ENCODE measurements around the gene UBTD2. TPM values are rescaled to one million over a fixed set of nuclear protein-coding genes. Genes with fewer than 3 reads are reported as not detected.
"Not testable (repeated sequence)": the region's sequence is repeated elsewhere in the genome, so short reads cannot be mapped to it uniquely, and the experiment has no call there.

Gene UBTD2
- total RNA-seq, result 10 to 100 TPM; 10.2 to 10.6 TPM

GRCh38 chr5:172283020-172283861 is at the start of gene UBTD2:
UBTD2 (minus strand) TSS chr5:172283764; CDS start chr5:172283665, 99 bp downstream.
- Mint-ChIP-seq H3K4me3 (peak within 1 kb of the TSS; percentile 84), H3K4me1 (peaks cover 23% of the 10 kb centered on the region), H3K9me3 (no peaks in the 10 kb centered on the region), H3K27me3 (peaks cover 11% of the 10 kb centered on the region), H3K27ac (peak within 1 kb of the TSS; percentile 35), H3K36me3 (ENCODE audit: low read depth) (peaks cover 2% of the 10 kb centered on the region)
- ChIA-PET CTCF (interaction anchor here (0.7 to 4.0 kb wide), 23 partner anchors 9 to 372 kb away, joined by 3 to 49 read pairs (median 4); partner anchors contain the start of genes EFCAB9 and STK10), POLR2A (interaction anchor here (0.7 to 5.2 kb wide), 15 partner anchors 9 to 277 kb away, joined by 3 to 32 read pairs (median 3); partner anchors contain the start of gene STK10)
- DNase-seq, result peak; percentile 79

GRCh38 chr5:172326901-172327300 is 43.3 kb upstream of the UBTD2 start:
- CTCF ChIA-PET; H3K4me1 Mint-ChIP-seq; POLR2A ChIA-PET; H3K9me3 Mint-ChIP-seq; DNase-seq; H3K4me3 Mint-ChIP-seq; H3K27me3 Mint-ChIP-seq; H3K27ac Mint-ChIP-seq; H3K36me3 Mint-ChIP-seq (ENCODE audit: low read depth): not testable (repeated sequence)

GRCh38 chr5:172325452-172325851 is 41.9 kb upstream of the UBTD2 start:
- Mint-ChIP-seq H3K27ac (no peak overlapping the region), H3K9me3 (no peaks in the 10 kb centered on the region), H3K4me3 (no peak overlapping the region), H3K36me3 (ENCODE audit: low read depth) (no peaks in the 10 kb centered on the region), H3K27me3 (no peaks in the 10 kb centered on the region), H3K4me1 (peaks cover 4% of the 10 kb centered on the region)
- CTCF ChIA-PET, result no interaction called here
- no peak for DNase-seq
- POLR2A ChIA-PET, result no interaction called here

- H3K4me1 Mint-ChIP-seq, result peaks cover 4% of the 10 kb centered on the region
- no peaks in the 10 kb centered on the region for H3K27me3 Mint-ChIP-seq
- no peak overlapping the region for H3K27ac Mint-ChIP-seq
Measured at GRCh38 chr5:172322028-172322965, 38.7 kb upstream of the UBTD2 start.

DNA sequence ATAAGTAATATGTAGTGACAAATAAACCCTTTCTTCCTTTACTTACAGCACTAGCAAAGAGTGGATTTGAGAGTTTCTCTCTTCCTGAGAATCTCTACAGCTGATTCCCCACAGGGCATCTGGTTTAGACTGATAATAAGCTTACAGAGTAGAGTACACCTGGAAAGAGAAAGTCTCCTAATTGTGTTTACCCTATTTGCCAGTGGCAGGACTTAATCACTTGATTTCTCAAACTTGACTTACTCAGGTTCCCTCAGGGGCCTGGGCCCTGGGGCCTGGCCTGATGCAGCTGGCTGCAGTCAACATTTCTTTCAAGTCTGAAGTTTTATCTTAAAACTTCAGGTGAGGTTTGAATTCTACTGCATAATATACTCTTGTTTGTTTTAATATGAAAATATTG is 38.0 kb upstream of the UBTD2 start:
- POLR2A ChIA-PET, result no interaction called here
- Mint-ChIP-seq H3K27me3 (no peaks in the 10 kb centered on the region), H3K4me1 (peaks cover 4% of the 10 kb centered on the region), H3K36me3 (ENCODE audit: low read depth) (no peaks in the 10 kb centered on the region), H3K27ac (no peak overlapping the region), H3K4me3 (no peak overlapping the region), H3K9me3 (no peaks in the 10 kb centered on the region)
- DNase-seq, result no peak
- CTCF ChIA-PET, result no interaction called here

More at GRCh38 chr5:172322028-172322965, 38.7 kb upstream of the UBTD2 start:
- CTCF ChIA-PET, result no interaction called here
- Mint-ChIP-seq H3K4me3 (no peak overlapping the region), H3K36me3 (ENCODE audit: low read depth) (no peaks in the 10 kb centered on the region), H3K9me3 (no peaks in the 10 kb centered on the region)
- POLR2A ChIA-PET, result no interaction called here
- DNase-seq, result no peak

DNA sequence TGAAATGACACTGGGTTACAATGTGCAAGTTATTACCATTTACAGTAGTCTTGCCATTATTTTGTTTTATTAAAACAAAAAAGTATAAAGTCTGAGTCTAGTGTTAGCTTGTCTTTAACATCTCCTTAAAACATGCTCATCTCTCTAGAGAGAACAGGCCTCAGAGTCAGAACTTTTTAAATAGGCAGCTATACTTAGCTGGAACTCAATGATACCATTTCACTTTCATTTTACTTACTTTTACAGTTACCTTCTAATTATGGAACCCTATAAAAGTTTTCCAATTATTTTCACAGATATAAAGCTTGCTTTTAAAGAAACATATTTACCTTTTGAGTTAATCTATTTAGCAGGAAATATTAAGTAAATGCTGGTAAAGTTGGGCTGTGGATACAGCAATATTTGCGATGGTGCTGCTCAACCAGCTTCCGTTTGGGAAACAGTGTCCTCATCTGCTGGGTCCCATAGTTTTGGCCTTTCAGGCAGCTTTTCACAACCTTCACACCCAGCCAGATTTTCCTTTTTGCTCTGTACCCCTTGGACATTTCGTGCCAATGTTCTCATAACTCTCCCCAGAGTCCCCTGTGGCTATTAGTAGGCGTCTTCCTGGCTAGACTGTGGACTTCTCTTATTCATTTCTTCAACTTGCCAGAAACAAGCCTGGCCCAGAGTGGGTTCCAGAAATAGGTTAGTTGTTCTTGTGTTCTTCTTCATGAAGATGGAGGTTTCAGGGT is 36.3 kb upstream of the UBTD2 start:
- peaks cover 4% of the 10 kb centered on the region for H3K4me1 Mint-ChIP-seq
- no peaks in the 10 kb centered on the region for H3K36me3 Mint-ChIP-seq (ENCODE audit: low read depth)
- no peak overlapping the region for H3K4me3 Mint-ChIP-seq
- peaks cover 4% of the 10 kb centered on the region for H3K27me3 Mint-ChIP-seq
- no peaks in the 10 kb centered on the region for H3K9me3 Mint-ChIP-seq
- no peak overlapping the region for H3K27ac Mint-ChIP-seq
- no peak for DNase-seq
- ChIA-PET CTCF (interaction anchor here (0.9 to 1.1 kb wide), 3 partner anchors 9 to 51 kb away, joined by 3 to 4 read pairs (median 3); no protein-coding TSS in a partner anchor), POLR2A (no interaction called here)

GRCh38 chr5:172315587-172316493 is 32.3 kb upstream of the UBTD2 start:
- CTCF ChIA-PET, result no interaction called here
- Mint-ChIP-seq H3K27me3 (peaks cover 6% of the 10 kb centered on the region), H3K4me3 (no peak overlapping the region), H3K27ac (no peak overlapping the region), H3K36me3 (ENCODE audit: low read depth) (no peaks in the 10 kb centered on the region), H3K4me1 (no peaks in the 10 kb centered on the region), H3K9me3 (no peaks in the 10 kb centered on the region)
- DNase-seq, result no peak
- POLR2A ChIA-PET, result no interaction called here

- Mint-ChIP-seq H3K4me3 (no peak overlapping the region), H3K9me3 (no peaks in the 10 kb centered on the region), H3K27ac (no peak overlapping the region), H3K27me3 (peaks cover 13% of the 10 kb centered on the region), H3K36me3 (ENCODE audit: low read depth) (no peaks in the 10 kb centered on the region), H3K4me1 (no peaks in the 10 kb centered on the region)
- ChIA-PET POLR2A (no interaction called here), CTCF (no interaction called here)
- DNase-seq, result no peak
Measured at GRCh38 chr5:172313915-172314314, 30.4 kb upstream of the UBTD2 start.

DNA sequence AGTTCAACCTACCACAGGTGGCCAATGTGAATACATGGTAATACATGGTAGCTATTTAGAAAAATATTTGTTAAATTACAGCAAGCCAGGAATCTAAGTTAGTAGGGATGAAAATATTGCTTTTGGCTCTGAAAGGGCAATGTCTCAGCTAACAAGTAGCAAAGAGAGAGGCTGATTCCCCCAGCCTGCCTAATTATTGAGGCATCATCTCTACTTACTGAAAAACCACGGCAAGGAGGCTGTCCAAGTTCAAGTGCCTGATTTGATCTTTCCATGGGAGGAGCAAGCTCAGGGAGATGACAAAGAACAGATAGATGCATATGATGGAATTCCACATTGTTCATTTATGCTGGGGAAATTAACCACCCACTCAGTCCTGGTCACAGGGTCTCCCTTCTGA is 28.7 kb upstream of the UBTD2 start:
- CTCF ChIA-PET, result no interaction called here

DNA sequence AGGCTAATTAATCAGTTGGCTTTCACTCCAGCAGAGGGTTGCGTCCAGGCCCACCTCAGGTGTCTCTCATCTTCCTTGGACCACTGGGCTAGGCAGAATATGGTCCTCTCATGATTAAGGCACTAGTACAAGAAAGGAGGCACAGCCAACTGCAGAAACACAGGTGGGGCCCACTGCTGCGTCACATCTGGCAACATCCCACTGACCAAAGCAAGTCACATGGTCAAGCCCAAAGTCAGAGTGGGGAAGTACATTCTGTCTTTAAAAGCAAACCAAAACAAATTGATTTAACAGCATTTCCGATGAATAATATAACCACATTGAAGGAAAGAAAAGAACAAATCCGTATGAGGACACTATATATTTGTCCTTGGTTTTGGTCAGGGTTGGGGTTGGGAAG is 28.0 kb upstream of the UBTD2 start:
- ChIA-PET CTCF (no interaction called here), POLR2A (no interaction called here)
- no peaks in the 10 kb centered on the region for H3K36me3 Mint-ChIP-seq (ENCODE audit: low read depth)
- peaks cover 15% of the 10 kb centered on the region for H3K27me3 Mint-ChIP-seq
- H3K27ac Mint-ChIP-seq, result no peak overlapping the region
- no peak for DNase-seq
- no peak overlapping the region for H3K4me3 Mint-ChIP-seq
- no peaks in the 10 kb centered on the region for H3K9me3 Mint-ChIP-seq
- no peaks in the 10 kb centered on the region for H3K4me1 Mint-ChIP-seq

More for the DNA sequence above, 28.7 kb upstream of the UBTD2 start:
- DNase-seq, result no peak
- POLR2A ChIA-PET, result no interaction called here
- H3K27ac Mint-ChIP-seq, result no peak overlapping the region
- H3K4me1 Mint-ChIP-seq, result no peaks in the 10 kb centered on the region
- H3K27me3 Mint-ChIP-seq, result peaks cover 15% of the 10 kb centered on the region
- H3K9me3 Mint-ChIP-seq, result no peaks in the 10 kb centered on the region
- no peaks in the 10 kb centered on the region for H3K36me3 Mint-ChIP-seq (ENCODE audit: low read depth)
- H3K4me3 Mint-ChIP-seq, result no peak overlapping the region

DNA sequence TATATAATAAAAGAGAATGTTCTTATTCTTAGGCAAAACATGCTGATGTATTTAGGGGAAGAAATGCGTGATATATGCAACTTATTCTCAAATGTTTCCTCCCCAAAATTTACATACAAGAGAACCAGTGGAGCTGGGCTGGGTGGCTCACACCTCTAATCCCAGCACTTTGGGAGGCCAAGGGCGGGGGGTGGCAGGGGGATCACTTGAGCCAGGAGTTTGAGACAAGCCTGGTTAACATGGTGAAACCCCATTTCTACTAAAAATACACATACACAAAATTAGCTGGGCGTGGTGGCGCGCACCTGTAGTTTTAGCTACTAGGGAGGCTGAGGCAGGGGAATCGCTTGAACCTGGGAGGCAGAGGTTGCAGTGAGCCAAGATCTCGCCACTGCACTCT is 27.5 kb upstream of the UBTD2 start:
- Mint-ChIP-seq H3K4me3 (no peak overlapping the region), H3K36me3 (ENCODE audit: low read depth) (no peaks in the 10 kb centered on the region), H3K27ac (no peak overlapping the region), H3K4me1 (no peaks in the 10 kb centered on the region), H3K9me3 (no peaks in the 10 kb centered on the region), H3K27me3 (peaks cover 15% of the 10 kb centered on the region)
- ChIA-PET CTCF (interaction anchor here (1.7 kb wide), 1 partner anchor 9 kb away, joined by 4 read pairs; no protein-coding TSS in a partner anchor), POLR2A (no interaction called here)
- DNase-seq, result no peak

DNA sequence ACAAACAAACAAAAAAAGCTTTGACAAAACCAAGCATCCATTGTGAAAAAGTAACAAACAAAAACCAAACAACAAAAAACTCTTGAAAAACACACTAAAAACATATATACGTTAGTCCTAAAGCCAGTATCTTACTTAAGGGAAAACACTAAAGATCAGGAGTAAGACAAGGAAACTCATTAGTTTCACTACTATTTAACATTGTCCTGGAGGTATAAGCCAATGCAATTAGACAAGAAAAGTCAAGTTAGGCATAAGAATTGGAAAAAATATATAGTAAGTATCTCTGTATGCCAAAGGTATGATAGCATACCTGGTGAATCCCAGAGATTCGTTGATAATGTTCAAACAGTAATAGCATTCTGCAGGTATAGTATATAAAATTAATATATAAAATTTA is 21.8 kb upstream of the UBTD2 start:
- ChIA-PET CTCF (no interaction called here), POLR2A (no interaction called here)
- no peaks in the 10 kb centered on the region for H3K36me3 Mint-ChIP-seq (ENCODE audit: low read depth)
- DNase-seq, result no peak
- peaks cover 3% of the 10 kb centered on the region for H3K9me3 Mint-ChIP-seq
- H3K4me1 Mint-ChIP-seq, result no peaks in the 10 kb centered on the region
- H3K27me3 Mint-ChIP-seq, result peaks cover 16% of the 10 kb centered on the region
- no peak overlapping the region for H3K4me3 Mint-ChIP-seq
- no peak overlapping the region for H3K27ac Mint-ChIP-seq
